HEK293 (cell line): ENCODE data around the gene ABCB9.

ENCODE experiments used
- CTCF ChIA-PET: fragments of 350-600 bp; formaldehyde crosslinking; extraction: SDS; loops from one replicate; lab custom pipeline; 2021; ENCODE audit warnings: antibody characterized with exemption; lab: Yijun Ruan, JAX
- POLR2A ChIA-PET: fragments of 300-600 bp; formaldehyde crosslinking; extraction: SDS; loops from one replicate; lab custom pipeline; 2020; ENCODE audit warnings: antibody characterized with exemption, inconsistent platforms; lab: Yijun Ruan, JAX
- H3K27ac ChIP-seq: fragments of 200-500 bp; sonication (Bioruptor generic); 2 replicates; pipeline ENCODE4 v1.5.1; 2014; ENCODE audit warnings: low read depth, low read length, control low read depth, inconsistent platforms; ENCODE audit errors: extremely low read depth
- H3K36me3 ChIP-seq, 2 experiments: fragments of 200-500 bp in 1 of 2; sonication (Bioruptor generic) in 1 of 2; 1 replicate in 1 of 2; 2 replicates in 1 of 2; pipeline ENCODE4 v1.5.1; 2014 to 2017; ENCODE audit warnings: inconsistent platforms in 2 of 2, low read length in 2 of 2; ENCODE audit not compliant: control insufficient read depth in 2 of 2, insufficient read depth in 1 of 2
- H3K4me1 ChIP-seq: fragments of 200-500 bp; sonication (Bioruptor generic); 2 replicates; pipeline ENCODE4 v1.5.1; 2014; ENCODE audit warnings: mild to moderate bottlenecking, low read length, inconsistent platforms; ENCODE audit not compliant: control insufficient read depth, insufficient read depth
- H3K4me3 ChIP-seq: 2 replicates; pipeline ENCODE4 v1.5.1; 2011; ENCODE audit warnings: low read depth, mild to moderate bottlenecking, control low read depth, low read length, moderate library complexity
- H3K9me3 ChIP-seq: fragments of 200-500 bp; sonication (Bioruptor generic); 2 replicates; pipeline ENCODE4 v1.5.1; 2014; ENCODE audit warnings: low read depth, low read length, inconsistent platforms; ENCODE audit not compliant: control insufficient read depth, insufficient read depth
- BCL11B ChIP-seq: fragments of 450-650 bp; formaldehyde crosslinking; IDR thresholded peaks from 2 replicates; pipeline ENCODE4 v1.5.1; 2016; ENCODE audit warnings: low read depth, missing biosample characterization, missing genetic modification characterization
- HOXC10 ChIP-seq: sonication (generic); formaldehyde crosslinking; IDR thresholded peaks from 2 replicates; pipeline ENCODE4 v1.8.1; 2023; ENCODE audit warnings: mild to moderate bottlenecking, missing genetic modification reagents
- HOXD13 ChIP-seq: sonication (generic); formaldehyde crosslinking; IDR thresholded peaks from 2 replicates; pipeline ENCODE4 v1.8.0; 2022; ENCODE audit warnings: missing genetic modification reagents, borderline replicate concordance
- MZF1 ChIP-seq: fragments of 450-650 bp; formaldehyde crosslinking; IDR thresholded peaks from 2 replicates; pipeline ENCODE4 v1.5.1; 2017; ENCODE audit warnings: missing biosample characterization, missing genetic modification characterization, borderline replicate concordance
- SCRT1 ChIP-seq: fragments of 450-650 bp; formaldehyde crosslinking; IDR thresholded peaks from 2 replicates; pipeline ENCODE4 v1.5.1; 2016; ENCODE audit warnings: missing biosample characterization, missing genetic modification characterization, borderline replicate concordance
- YY1 ChIP-seq: fragments of 450-650 bp; formaldehyde crosslinking; IDR thresholded peaks from 2 replicates; pipeline ENCODE4 v1.5.1; 2018; ENCODE audit warnings: missing biosample characterization, missing genetic modification characterization
- ZBTB48 ChIP-seq: fragments of 450-650 bp; formaldehyde crosslinking; IDR thresholded peaks from 2 replicates; pipeline ENCODE4 v1.5.1; 2016; ENCODE audit warnings: missing biosample characterization, missing genetic modification characterization
- ZNF175 ChIP-seq: fragments of 450-650 bp; formaldehyde crosslinking; IDR thresholded peaks from 2 replicates; pipeline ENCODE4 v1.5.1; 2016; ENCODE audit warnings: missing biosample characterization, missing genetic modification characterization
- ZNF214 ChIP-seq: fragments of 450-650 bp; formaldehyde crosslinking; IDR thresholded peaks from 2 replicates; pipeline ENCODE4 v1.5.1; 2017; ENCODE audit warnings: missing biosample characterization, mild to moderate bottlenecking, missing genetic modification characterization, borderline replicate concordance
- ZNF394 ChIP-seq: fragments of 450-650 bp; formaldehyde crosslinking; IDR thresholded peaks from 2 replicates; pipeline ENCODE4 v1.5.1; 2016; ENCODE audit warnings: missing biosample characterization, missing genetic modification characterization, mild to moderate bottlenecking, moderate library complexity, borderline replicate concordance
- ZNF473 ChIP-seq: fragments of 450-650 bp; formaldehyde crosslinking; IDR thresholded peaks from 2 replicates; pipeline ENCODE4 v1.5.1; 2017; ENCODE audit warnings: missing biosample characterization, missing genetic modification characterization
- ZNF48 ChIP-seq: fragments of 450-650 bp; formaldehyde crosslinking; IDR thresholded peaks from 2 replicates; pipeline ENCODE4 v1.5.1; 2016; ENCODE audit warnings: missing biosample characterization, missing genetic modification characterization
- ZNF510 ChIP-seq: fragments of 450-650 bp; formaldehyde crosslinking; IDR thresholded peaks from 2 replicates; pipeline ENCODE4 v1.5.1; 2018; ENCODE audit warnings: mild to moderate bottlenecking, missing genetic modification characterization, missing biosample characterization; ENCODE audit not compliant: insufficient replicate concordance
- ZNF654 ChIP-seq: fragments of 450-650 bp; formaldehyde crosslinking; IDR thresholded peaks from 2 replicates; pipeline ENCODE4 v1.5.1; 2016; ENCODE audit warnings: low read depth, missing biosample characterization, missing genetic modification characterization
- ZNF707 ChIP-seq: fragments of 450-650 bp; formaldehyde crosslinking; IDR thresholded peaks from 2 replicates; pipeline ENCODE4 v1.5.1; 2016; ENCODE audit warnings: missing biosample characterization, missing genetic modification characterization
- TF ChIP-seq, protein P1 (sequence below): fragments of 450-650 bp; formaldehyde crosslinking; IDR thresholded peaks from 2 replicates; pipeline ENCODE4 v1.5.1; 2016; ENCODE audit warnings: missing biosample characterization, missing genetic modification characterization
- TF ChIP-seq, protein P2 (sequence below): fragments of 450-650 bp; formaldehyde crosslinking; IDR thresholded peaks from 2 replicates; pipeline ENCODE4 v1.5.1; 2016; ENCODE audit warnings: missing biosample characterization, missing genetic modification characterization

Gene ABCB9

DNA sequence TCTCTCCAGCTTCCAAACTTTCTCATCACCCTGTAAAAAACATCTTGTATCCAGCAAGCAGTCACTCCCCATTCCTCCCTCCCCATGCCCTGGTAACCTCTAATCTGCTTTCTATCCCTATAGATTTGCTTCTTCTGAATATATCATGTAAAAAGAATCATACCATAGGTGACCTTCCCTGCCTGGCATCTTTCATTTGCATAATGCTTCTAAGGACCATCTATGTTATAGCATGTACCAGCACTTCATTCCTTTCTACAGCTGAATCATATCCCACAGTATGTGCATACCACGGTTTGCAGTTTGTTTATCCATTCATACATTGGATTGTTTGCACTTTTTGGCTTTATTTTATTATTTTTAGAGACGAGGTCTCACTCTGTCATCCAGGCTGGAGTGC is 47.4 kb downstream of the ABCB9 start:
- H3K36me3 ChIP-seq: no peaks in the 10 kb centered on the region
- no peaks in the 10 kb centered on the region for H3K9me3 ChIP-seq
- TF ChIP-seq ZNF510 (no peak), SCRT1 (tag by site-specific recombination) (no peak), ZNF654 (no peak), ZNF394 (tag by site-specific recombination) (no peak), ZNF214 (no peak), ZBTB48 (no peak), ZNF473 (no peak), HOXC10 (CRISPR knock-in tag) (no peak), ZNF175 (tag by site-specific recombination) (no peak), MZF1 (tag by site-specific recombination) (no peak), HOXD13 (no peak), ZNF48 (no peak), YY1 (tag by site-specific recombination) (no peak)
- TF ChIP-seq, all 188 proteins: peak for 0
- no peaks in the 10 kb centered on the region for H3K4me1 ChIP-seq
- no peak overlapping the region for H3K4me3 ChIP-seq
- POLR2A ChIA-PET: interaction anchor here (0.6 kb wide), 1 partner anchor 116 kb away, joined by 4 read pairs; no protein-coding TSS in a partner anchor
- CTCF ChIA-PET: interaction anchor here (1.5 kb wide), 1 partner anchor 34 kb away, joined by 4 read pairs; no protein-coding TSS in a partner anchor
- no peak overlapping the region for H3K27ac ChIP-seq

DNA sequence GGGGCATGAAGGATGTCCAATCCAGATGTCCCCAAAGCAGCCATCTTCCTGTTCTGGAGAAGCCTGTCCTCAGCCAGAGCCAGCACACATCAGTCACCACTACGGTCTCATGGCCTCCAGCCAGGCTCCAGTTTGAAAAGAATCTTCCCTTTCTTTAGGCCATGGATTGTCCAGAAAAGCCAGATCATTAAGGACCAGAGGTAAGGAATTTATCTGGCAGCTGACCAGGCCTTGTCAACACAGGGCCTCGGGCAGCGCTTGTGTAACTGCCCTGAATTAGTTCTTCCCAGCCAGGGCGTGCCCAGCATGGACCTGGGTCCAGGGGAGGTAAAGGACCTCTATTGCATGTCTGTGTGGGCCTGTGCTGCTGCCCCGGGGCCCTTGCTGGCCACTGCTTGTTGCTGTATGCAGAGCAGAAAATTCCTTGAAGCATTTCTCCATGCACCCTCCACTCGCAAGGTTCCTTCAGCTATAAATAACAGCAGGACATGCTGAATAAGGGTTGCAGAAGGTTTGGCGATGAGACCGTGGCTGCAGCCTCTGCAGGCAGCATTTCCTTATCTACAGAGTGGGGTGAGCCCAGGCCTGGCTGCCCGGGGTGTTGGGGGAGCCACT is 48.6 kb downstream of the ABCB9 start:
- Histone ChIP-seq H3K4me1 (no peaks in the 10 kb centered on the region), H3K9me3 (no peaks in the 10 kb centered on the region), H3K4me3 (no peak overlapping the region), H3K36me3 (no peaks in the 10 kb centered on the region)
- POLR2A ChIA-PET: no interaction called here
- TF ChIP-seq, protein P1, sequence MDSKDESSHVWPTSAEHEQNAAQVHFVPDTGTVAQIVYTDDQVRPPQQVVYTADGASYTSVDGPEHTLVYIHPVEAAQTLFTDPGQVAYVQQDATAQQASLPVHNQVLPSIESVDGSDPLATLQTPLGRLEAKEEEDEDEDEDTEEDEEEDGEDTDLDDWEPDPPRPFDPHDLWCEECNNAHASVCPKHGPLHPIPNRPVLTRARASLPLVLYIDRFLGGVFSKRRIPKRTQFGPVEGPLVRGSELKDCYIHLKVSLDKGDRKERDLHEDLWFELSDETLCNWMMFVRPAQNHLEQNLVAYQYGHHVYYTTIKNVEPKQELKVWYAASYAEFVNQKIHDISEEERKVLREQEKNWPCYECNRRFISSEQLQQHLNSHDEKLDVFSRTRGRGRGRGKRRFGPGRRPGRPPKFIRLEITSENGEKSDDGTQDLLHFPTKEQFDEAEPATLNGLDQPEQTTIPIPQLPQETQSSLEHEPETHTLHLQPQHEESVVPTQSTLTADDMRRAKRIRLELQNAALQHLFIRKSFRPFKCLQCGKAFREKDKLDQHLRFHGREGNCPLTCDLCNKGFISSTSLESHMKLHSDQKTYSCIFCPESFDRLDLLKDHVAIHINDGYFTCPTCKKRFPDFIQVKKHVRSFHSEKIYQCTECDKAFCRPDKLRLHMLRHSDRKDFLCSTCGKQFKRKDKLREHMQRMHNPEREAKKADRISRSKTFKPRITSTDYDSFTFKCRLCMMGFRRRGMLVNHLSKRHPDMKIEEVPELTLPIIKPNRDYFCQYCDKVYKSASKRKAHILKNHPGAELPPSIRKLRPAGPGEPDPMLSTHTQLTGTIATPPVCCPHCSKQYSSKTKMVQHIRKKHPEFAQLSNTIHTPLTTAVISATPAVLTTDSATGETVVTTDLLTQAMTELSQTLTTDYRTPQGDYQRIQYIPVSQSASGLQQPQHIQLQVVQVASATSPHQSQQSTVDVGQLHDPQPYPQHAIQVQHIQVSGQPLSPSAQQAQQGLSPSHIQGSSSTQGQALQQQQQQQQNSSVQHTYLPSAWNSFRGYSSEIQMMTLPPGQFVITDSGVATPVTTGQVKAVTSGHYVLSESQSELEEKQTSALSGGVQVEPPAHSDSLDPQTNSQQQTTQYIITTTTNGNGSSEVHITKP: peak; percentile 62
- no peak for TF ChIP-seq BCL11B (tag by site-specific recombination)
- TF ChIP-seq, all 188 proteins: peak for 1
- no peak overlapping the region for H3K27ac ChIP-seq
- CTCF ChIA-PET: interaction anchor here (0.6 to 1.4 kb wide), 2 partner anchors 29 to 57 kb away, joined by 3 to 4 read pairs; no protein-coding TSS in a partner anchor

DNA sequence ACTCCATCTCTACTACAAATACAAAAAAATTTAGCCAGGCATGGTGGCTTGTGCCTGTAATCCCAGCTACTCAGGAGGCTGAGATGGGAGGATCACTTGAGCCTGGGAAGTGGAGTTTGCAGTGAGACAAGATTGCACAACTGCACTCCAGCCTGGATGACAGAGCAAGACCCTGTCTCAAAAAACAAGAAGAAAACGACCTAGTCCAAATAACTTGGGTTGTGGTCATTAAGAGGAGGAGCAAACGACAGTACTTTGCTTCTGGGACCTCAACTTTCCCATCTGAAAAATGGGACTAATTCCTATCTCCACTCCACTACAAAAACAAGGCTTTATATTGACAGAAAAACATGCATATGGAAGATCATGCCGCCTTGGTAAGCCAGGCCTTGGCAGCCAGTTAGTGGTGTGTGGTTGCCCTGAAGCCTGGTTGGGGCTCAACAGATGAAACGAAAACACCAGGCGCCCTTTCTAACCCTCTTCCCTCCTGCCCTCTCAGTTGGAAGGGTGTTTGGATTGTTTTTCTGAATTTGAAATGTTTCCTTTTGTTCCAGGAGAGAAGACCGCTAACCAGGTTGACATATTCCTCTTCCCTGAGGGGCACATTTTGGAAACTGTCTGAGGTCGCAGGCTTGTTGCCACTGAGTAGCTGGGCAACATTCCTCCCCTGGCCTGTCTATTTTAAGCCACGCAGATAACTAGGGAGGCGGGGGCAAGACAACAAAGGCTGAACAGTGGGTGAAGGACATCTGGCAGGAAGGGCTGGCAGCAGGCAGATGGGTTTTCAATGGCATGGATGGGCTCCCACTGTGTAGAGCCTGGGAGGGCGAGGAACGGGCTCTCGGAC is 56.6 kb downstream of the ABCB9 start:
- Histone ChIP-seq H3K4me1 (no peaks in the 10 kb centered on the region), H3K9me3 (no peaks in the 10 kb centered on the region)
- no peak for TF ChIP-seq ZNF707 (tag by site-specific recombination)
- TF ChIP-seq, protein P2, sequence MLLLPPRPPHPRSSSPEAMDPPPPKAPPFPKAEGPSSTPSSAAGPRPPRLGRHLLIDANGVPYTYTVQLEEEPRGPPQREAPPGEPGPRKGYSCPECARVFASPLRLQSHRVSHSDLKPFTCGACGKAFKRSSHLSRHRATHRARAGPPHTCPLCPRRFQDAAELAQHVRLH (tag by site-specific recombination): 0 out of 2 replicates have a peak, but pooled peaks have one; percentile 57
- TF ChIP-seq, all 188 proteins: peak for 1
- Histone ChIP-seq H3K27ac (no peak overlapping the region), H3K36me3 (no peaks in the 10 kb centered on the region), H3K4me3 (no peak overlapping the region)
- ChIA-PET CTCF (no interaction called here), POLR2A (no interaction called here)
